Colonic mucosa (tissue), 4 donors: ENCODE measurements around the gene CHN2. TPM values are rescaled to one million over a fixed set of nuclear protein-coding genes. Genes with fewer than 3 reads are reported as not detected.
A peak's percentile ranks its signal among the peaks of the same experiment; 100 is the strongest.

Source experiments
- DNase-seq: peaks from one replicate; pipeline ENCODE4 v3.0.0-alpha.2; 2020
- H3K27ac ChIP-seq: fragments of 200-600 bp; one replicate; pipeline ENCODE4 v1.8.0; 2021
- H3K27me3 ChIP-seq: fragments of 200-600 bp; one replicate; pipeline ENCODE4 v1.8.0; 2021
- H3K36me3 ChIP-seq: fragments of 200-600 bp; one replicate; pipeline ENCODE4 v1.8.0; 2021
- H3K4me1 ChIP-seq: fragments of 200-600 bp; one replicate; pipeline ENCODE4 v1.8.0; 2021; ENCODE audit warnings: mild to moderate bottlenecking
- H3K4me3 ChIP-seq: fragments of 200-600 bp; one replicate; pipeline ENCODE4 v1.8.0; 2021
- H3K9ac ChIP-seq, 2 donors: one replicate each; pipeline ENCODE4 v1.7.0; 2013; ENCODE audit warnings: control low read depth in 2 of 2, low read depth in 2 of 2, low read length in 2 of 2
- H3K9me3 ChIP-seq: fragments of 200-600 bp; one replicate; pipeline ENCODE4 v1.8.0; 2021
- intact Hi-C: fragments of 100-400 bp; cut with DNase I; formaldehyde crosslinking; loops from one replicate; pipeline ENCODE4 v1.14.1; 2022
- total RNA-seq, 2 donors: library from RNA; stranded (reverse); fragmentation: NEBNext Ultra II Directional in 1 of 2; extraction: Animal tissue kit (Norgen Biotek cat#: 25700) in 1 of 2; gene quantifications; one replicate each; pipeline ENCODE4 v1.2.1, GENCODE V29; 2021
- TF ChIP-seq, protein P1 (sequence below): fragments of 200-600 bp; IDR thresholded peaks from one replicate; pipeline ENCODE4 v1.8.0; 2022; ENCODE audit warnings: antibody characterized with exemption, mild to moderate bottlenecking
- donor health status: healthy.
- donor health status: DM: no; HTN: no; CAD: no.
- donor health status: DM: no; HTN: no; CAD: no.

CHN2 gene
- total RNA-seq, 2 donors from 2014 or later = 12.8 to 19.8 TPM

DNA sequence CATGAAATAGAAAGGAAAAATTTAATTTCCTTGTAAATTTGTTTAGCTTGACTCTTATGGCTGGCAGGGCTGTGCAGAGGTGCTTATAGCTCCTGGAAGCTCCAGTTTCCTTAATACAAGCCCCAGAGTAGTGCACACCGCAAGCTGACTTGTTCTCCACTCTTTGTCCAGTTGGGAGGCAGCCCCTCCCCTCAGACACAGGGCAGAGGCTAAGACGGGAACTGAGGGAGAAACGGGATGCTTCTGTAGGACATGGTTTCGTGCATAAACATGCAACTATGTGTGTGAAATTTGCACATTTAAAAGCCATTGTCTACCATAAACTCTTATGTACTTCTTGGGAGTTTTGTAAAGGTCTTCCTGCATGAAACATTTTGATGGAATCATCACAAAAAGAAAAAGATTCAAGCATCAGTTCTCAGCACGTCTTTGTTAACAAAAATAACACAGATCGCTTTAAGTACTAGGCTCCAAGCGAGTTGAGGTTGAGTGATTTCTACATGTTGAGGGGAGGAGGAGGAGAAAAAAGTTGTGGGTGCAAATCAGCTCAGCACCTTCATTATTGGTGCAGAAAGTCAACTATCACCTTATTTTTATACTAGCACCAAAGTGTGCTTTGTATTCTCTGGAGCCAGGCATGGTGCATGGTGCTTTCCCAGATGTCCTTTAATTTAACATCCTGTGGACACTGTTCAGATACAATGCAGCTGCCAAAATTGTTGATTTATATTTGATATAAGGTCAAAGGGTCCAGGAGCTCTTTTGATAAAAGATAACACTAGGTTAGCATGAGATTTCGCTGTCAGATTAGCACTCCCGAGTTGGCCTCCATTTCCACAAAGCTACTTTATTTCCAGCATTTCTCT is 124.5 kb downstream of the CHN2 start:
- no peak for DNase-seq
- Histone ChIP-seq H3K27me3 (no peaks in the 10 kb centered on the region), H3K9ac (no peak overlapping the region), H3K36me3 (no peaks in the 10 kb centered on the region), H3K4me1 (no peaks in the 10 kb centered on the region), H3K9me3 (no peaks in the 10 kb centered on the region), H3K4me3 (no peak overlapping the region), H3K27ac (no peak overlapping the region)
- intact Hi-C loops = no loop called here
- TF ChIP-seq, protein P1, sequence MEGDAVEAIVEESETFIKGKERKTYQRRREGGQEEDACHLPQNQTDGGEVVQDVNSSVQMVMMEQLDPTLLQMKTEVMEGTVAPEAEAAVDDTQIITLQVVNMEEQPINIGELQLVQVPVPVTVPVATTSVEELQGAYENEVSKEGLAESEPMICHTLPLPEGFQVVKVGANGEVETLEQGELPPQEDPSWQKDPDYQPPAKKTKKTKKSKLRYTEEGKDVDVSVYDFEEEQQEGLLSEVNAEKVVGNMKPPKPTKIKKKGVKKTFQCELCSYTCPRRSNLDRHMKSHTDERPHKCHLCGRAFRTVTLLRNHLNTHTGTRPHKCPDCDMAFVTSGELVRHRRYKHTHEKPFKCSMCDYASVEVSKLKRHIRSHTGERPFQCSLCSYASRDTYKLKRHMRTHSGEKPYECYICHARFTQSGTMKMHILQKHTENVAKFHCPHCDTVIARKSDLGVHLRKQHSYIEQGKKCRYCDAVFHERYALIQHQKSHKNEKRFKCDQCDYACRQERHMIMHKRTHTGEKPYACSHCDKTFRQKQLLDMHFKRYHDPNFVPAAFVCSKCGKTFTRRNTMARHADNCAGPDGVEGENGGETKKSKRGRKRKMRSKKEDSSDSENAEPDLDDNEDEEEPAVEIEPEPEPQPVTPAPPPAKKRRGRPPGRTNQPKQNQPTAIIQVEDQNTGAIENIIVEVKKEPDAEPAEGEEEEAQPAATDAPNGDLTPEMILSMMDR = no peak

DNA sequence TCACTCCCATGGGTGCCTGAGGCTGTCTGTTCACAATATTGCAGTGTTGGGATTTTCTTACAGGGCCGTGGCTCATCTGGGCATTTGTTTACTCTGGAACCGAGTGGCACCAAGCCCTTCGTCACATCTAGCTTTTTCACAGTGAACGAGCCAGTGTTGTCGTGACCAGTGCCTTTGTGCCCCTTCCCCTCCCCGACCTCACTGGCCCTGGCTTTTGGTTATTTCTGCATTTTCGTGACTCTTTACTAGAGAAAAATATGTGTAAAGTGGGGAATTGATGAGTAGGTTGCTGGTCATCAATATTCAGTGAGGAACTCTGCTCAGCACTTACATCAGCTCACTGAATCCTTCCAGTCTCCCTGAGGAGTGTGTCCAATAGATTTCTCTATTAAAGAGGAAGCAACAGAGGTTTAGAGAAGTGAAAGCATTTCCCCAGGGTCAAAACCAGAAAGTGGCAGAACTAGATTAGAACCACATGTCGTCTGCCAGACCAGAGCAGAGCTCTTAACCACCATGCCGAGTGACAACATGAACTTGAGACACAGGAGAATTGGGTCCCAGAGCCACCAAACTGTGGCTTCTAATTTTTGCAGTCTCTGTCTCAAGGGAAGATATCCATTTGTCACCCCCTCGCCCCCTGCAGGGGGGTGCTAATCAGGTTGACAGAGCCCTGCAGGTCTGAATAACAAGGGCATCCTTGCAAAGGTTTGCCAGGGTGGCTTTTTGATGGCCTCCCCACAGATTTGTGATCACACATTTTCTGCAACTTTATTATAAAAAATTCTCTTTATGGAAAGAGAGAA is 125.3 kb downstream of the CHN2 start:
- no peak overlapping the region for H3K27ac ChIP-seq
- no peaks in the 10 kb centered on the region for H3K4me1 ChIP-seq
- intact Hi-C loops = no loop called here
- H3K9me3 ChIP-seq = no peaks in the 10 kb centered on the region
- no peak for DNase-seq
- no peaks in the 10 kb centered on the region for H3K27me3 ChIP-seq
- no peak overlapping the region for H3K9ac ChIP-seq
- H3K36me3 ChIP-seq = no peaks in the 10 kb centered on the region
- H3K4me3 ChIP-seq = no peak overlapping the region
- TF ChIP-seq, protein P1 = no peak

DNA sequence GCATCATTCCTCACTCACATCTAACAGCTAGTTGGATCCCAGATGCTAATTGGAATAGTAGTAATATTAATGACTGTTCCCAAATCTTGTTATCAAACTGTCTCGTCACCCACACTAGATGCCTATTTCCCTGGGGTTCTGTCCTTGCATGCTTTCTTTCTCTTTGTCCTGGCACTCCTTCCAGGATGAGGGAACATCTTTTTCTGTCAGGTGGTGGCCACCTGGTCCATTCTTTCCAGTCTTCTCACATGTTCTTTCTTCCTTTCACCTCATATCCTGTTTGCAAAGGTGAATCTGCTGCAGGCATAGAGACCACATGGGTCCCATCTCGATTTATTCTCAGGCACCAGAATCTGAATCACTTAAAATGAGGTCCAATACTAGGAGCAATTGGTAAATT is 126.0 kb downstream of the CHN2 start:
- Histone ChIP-seq H3K4me3 (no peak overlapping the region), H3K27me3 (no peaks in the 10 kb centered on the region), H3K27ac (no peak overlapping the region), H3K36me3 (no peaks in the 10 kb centered on the region), H3K9ac (no peak overlapping the region), H3K9me3 (no peaks in the 10 kb centered on the region), H3K4me1 (no peaks in the 10 kb centered on the region)
- intact Hi-C loops = no loop called here
- no peak for DNase-seq
- TF ChIP-seq, protein P1 = no peak

DNA sequence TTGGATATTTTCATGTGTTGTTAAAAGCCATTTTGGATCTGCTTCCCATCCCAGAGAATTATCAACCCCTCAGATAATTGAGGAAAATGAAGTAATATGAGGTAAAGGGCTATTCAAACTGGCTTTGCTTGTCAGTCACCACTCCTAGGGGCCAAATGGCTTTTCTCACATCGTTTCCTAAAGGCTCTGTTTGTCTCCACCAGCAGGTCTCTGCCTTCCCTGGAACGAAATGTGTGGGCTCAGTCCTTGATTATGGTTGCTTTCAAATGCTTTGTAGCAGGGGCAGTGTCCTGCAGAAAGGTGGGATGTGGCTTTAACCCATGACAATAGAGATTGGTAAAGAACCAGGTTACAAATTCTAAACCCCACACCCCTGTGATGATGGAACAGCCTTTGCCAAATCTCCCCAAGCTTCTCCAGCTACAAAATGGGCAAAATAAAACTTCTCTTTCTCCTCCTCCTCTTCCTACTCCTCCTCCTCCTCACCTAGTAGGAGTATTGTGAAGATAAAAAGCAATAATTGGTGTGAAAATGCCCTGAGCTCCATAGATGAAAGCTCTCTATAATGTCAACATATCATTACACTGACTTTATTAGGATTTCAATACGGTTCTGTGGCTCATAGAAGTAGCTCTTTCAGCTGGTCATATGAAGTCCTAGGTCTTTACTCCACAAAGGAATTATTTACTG is 127.6 kb downstream of the CHN2 start:
- Histone ChIP-seq H3K4me1 (no peaks in the 10 kb centered on the region), H3K9me3 (no peaks in the 10 kb centered on the region), H3K36me3 (no peaks in the 10 kb centered on the region), H3K4me3 (no peak overlapping the region), H3K27ac (no peak overlapping the region), H3K27me3 (no peaks in the 10 kb centered on the region), H3K9ac (no peak overlapping the region)
- no peak for DNase-seq
- TF ChIP-seq, protein P1 = no peak
- intact Hi-C loops = no loop called here

DNA sequence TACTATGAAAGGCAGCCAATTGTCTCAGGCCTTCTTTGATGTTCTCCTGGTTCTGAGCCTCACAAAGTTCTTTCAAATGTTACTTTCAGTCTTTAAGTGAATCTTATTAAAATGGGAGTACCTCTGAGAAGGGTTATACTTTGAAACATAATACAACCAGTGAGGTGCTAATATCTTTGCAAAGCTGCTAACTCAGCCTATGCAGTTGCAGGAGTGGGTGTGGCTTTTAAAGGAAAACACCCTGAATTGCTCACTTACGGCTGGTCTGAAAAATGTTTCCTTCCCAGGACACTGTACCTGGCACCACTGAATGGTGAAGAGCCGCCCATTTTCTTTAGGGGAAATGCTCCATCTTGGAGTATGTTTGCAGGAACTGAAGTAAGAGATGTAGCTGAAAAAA is 130.9 kb downstream of the CHN2 start:
- peak overlapping the region; percentile 4 for H3K27ac ChIP-seq
- H3K9me3 ChIP-seq = no peaks in the 10 kb centered on the region
- intact Hi-C loops = no loop called here
- TF ChIP-seq, protein P1 = no peak
- H3K4me3 ChIP-seq = no peak overlapping the region
- peak; percentile 36 for DNase-seq
- H3K4me1 ChIP-seq = no peaks in the 10 kb centered on the region
- no peaks in the 10 kb centered on the region for H3K36me3 ChIP-seq
- no peak overlapping the region for H3K9ac ChIP-seq
- no peaks in the 10 kb centered on the region for H3K27me3 ChIP-seq
